Gastrocnemius medialis (tissue), 4 donors: Measurements from ENCODE around the gene PANX3. TPM values are rescaled to one million over a fixed set of nuclear protein-coding genes. Genes with fewer than 3 reads are reported as not detected.

Source experiments
- ATAC-seq, 2 donors: fragments of 150-250 bp; one replicate each; pipeline ENCODE4 v1.9.1; 2016
- DNase-seq, 2 donors: peaks; one replicate each; pipeline ENCODE4 v3.0.0-alpha.2; 2019
- H3K27ac ChIP-seq, 4 donors: fragments of 200-600 bp; sonication (generic); 1 replicate in 1 of 4; 2 replicates in 3 of 4; pipeline ENCODE4 v1.5.1; 2016 to 2018; ENCODE audit warnings: mild to moderate bottlenecking in 2 of 4, moderate library complexity in 1 of 4
- H3K27me3 ChIP-seq, 3 donors: fragments of 200-600 bp; sonication (generic) in 2 of 3; 1 replicate in 1 of 3; 2 replicates in 2 of 3; pipeline versions ENCODE4 v1.5.1 to v1.6.0; 2016 to 2019; ENCODE audit warnings: mild to moderate bottlenecking in 1 of 3, moderate library complexity in 1 of 3
- H3K36me3 ChIP-seq, 2 donors: fragments of 200-600 bp; sonication (generic) in 1 of 2; one replicate each; pipeline ENCODE4 v1.5.1; 2017 to 2018
- H3K4me1 ChIP-seq, 2 donors: fragments of 200-600 bp; sonication (generic) in 1 of 2; one replicate each; pipeline ENCODE4 v1.5.1; 2016 to 2017; ENCODE audit warnings: mild to moderate bottlenecking in 2 of 2
- H3K4me3 ChIP-seq, 4 donors: fragments of 200-600 bp; sonication (generic) in 3 of 4; 1 replicate in 1 of 4; 2 replicates in 3 of 4; pipeline ENCODE4 v1.5.1; 2016 to 2019; ENCODE audit warnings: mild to moderate bottlenecking in 2 of 4
- H3K9me3 ChIP-seq, 3 donors: fragments of 200-600 bp; sonication (generic) in 2 of 3; 1 replicate in 1 of 3; 2 replicates in 2 of 3; pipeline ENCODE4 v1.5.1; 2016 to 2019
- CTCF ChIP-seq, 5 experiments: fragments of 450-650 bp in 3 of 5; fragments of 200-600 bp in 2 of 5; sonication (generic) in 2 of 5; IDR thresholded peaks in 4 of 5; conservative IDR thresholded peaks in 1 of 5; 1 replicate in 4 of 5; 2 replicates in 1 of 5; pipeline ENCODE4 v1.5.1; 2016 to 2019; ENCODE audit warnings: antibody characterized with exemption in 5 of 5, mild to moderate bottlenecking in 3 of 5, moderate library complexity in 3 of 5
- POLR2A ChIP-seq, 2 donors: fragments of 450-650 bp; IDR thresholded peaks; one replicate each; pipeline ENCODE4 v1.6.1; 2017; ENCODE audit warnings: antibody characterized with exemption in 2 of 2, mild to moderate bottlenecking in 2 of 2, moderate library complexity in 2 of 2
- in situ Hi-C, 4 donors: fragments of 200-750 bp; cut with MboI; loops; one replicate each; pipeline versions ENCODE4 v1.15.0 to v1.8.0; 2017; ENCODE audit warnings: low sequenced_read_pairs in 4 of 4
- intact Hi-C: fragments of 100-400 bp; cut with DNase I; formaldehyde crosslinking; loops from one replicate; pipeline ENCODE4 v1.15.1; 2023; ENCODE audit warnings: low total_unique reads
- total RNA-seq, 4 donors: library from RNA; depleted of rRNA; stranded (reverse); fragments of >200 nt; gene quantifications; one replicate each; pipeline versions ENCODE4 v1.1.0 to v1.2.3, GENCODE V29; 2016

Gene PANX3
- total RNA-seq, 4 donors from 2014 or later = not detected

DNA sequence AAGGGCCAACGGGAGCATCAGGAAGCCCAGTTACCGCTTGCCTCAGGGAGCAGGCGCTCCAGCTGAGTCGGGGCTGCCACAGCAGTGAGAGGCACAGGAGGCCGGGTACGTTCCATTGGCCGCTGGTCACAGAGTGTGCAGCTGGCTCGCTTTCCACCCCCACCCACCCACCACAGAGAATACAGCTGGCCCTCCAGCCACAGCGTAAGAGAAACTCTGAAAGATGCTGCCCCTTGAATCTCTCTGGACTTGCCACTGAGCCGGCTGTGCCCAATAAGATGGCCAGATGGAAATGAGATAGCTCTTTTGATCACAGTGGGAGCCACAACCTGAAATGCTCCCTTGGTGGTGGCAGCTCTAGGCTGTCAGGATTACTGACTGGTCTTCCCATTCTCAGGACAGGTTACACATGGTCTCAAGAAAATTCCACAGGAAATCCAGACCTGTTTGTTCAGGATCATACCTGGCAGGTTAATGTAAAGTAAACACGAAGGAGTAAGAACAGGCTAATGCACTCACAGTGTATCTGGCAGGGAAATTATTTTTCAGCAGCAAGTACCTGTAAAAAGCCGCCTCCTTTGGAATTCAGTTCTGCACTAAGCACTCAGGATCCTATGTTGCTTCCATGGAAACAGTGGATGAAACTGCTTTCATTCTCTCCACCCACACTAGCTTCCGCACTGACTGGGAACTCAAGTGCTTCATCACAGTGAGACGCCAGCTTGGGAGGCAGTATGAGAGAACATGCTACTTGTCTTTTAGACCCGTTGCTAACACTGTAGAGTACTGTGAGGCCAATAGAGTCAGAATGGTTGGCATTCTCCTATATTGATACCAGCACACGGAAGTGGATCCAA is 45.8 kb downstream of the PANX3 start:
- peaks cover 0 to 10% of the 10 kb centered on the region in 2 donors for H3K36me3 ChIP-seq
- no peaks in the 10 kb centered on the region for H3K4me1 ChIP-seq
- H3K27ac ChIP-seq = no peak overlapping the region
- DNase-seq (no peak), ATAC-seq (no peak)
- H3K4me3 ChIP-seq = no peak overlapping the region
- intact Hi-C loops (no loop called here), in situ Hi-C loops (no loop called here)
- H3K27me3 ChIP-seq = no peaks in the 10 kb centered on the region
- TF ChIP-seq CTCF (IDR thresholded peaks at IDR 0.05 in 4 of 5, conservative IDR thresholded peaks at IDR 0.05 in 1 of 5) (no peak), POLR2A (IDR thresholded peaks at IDR 0.05) (no peak)
- no peaks in the 10 kb centered on the region for H3K9me3 ChIP-seq

GRCh38 chr11:124657904-124658303 is 46.7 kb downstream of the PANX3 start:
- peaks cover 0 to 10% of the 10 kb centered on the region in 2 donors for H3K36me3 ChIP-seq
- in situ Hi-C loops (no loop called here), intact Hi-C loops (no loop called here)
- no peak overlapping the region for H3K4me3 ChIP-seq
- TF ChIP-seq CTCF (IDR thresholded peaks at IDR 0.05 in 4 of 5, conservative IDR thresholded peaks at IDR 0.05 in 1 of 5) (no peak), POLR2A (IDR thresholded peaks at IDR 0.05) (no peak)
- H3K27me3 ChIP-seq = no peaks in the 10 kb centered on the region
- no peaks in the 10 kb centered on the region for H3K4me1 ChIP-seq
- no peaks in the 10 kb centered on the region for H3K9me3 ChIP-seq
- no peak for ATAC-seq
- no peak overlapping the region for H3K27ac ChIP-seq
- no peak for DNase-seq

- Histone ChIP-seq H3K27ac (no peak overlapping the region), H3K27me3 (no peaks in the 10 kb centered on the region), H3K9me3 (no peaks in the 10 kb centered on the region), H3K4me1 (no peaks in the 10 kb centered on the region), H3K36me3 (peaks cover 0 to 7% of the 10 kb centered on the region in 2 donors), H3K4me3 (no peak overlapping the region)
- ATAC-seq = no peak
- TF ChIP-seq CTCF (IDR thresholded peaks at IDR 0.05 in 4 of 5, conservative IDR thresholded peaks at IDR 0.05 in 1 of 5) (no peak), POLR2A (IDR thresholded peaks at IDR 0.05) (no peak)
- DNase-seq = no peak
- in situ Hi-C loops = no loop called here
- intact Hi-C loops = no loop called here
Observed at GRCh38 chr11:124658501-124658900, 47.3 kb downstream of the PANX3 start.

- no peaks in the 10 kb centered on the region for H3K27me3 ChIP-seq
- H3K4me3 ChIP-seq = no peak overlapping the region
- H3K36me3 ChIP-seq = peaks cover 0 to 2% of the 10 kb centered on the region in 2 donors
- in situ Hi-C loops (no loop called here), intact Hi-C loops (no loop called here)
- DNase-seq = no peak
- ATAC-seq = no peak
- no peaks in the 10 kb centered on the region for H3K9me3 ChIP-seq
- TF ChIP-seq CTCF (IDR thresholded peaks at IDR 0.05 in 4 of 5, conservative IDR thresholded peaks at IDR 0.05 in 1 of 5) (no peak), POLR2A (IDR thresholded peaks at IDR 0.05) (no peak)
- H3K4me1 ChIP-seq = no peaks in the 10 kb centered on the region
- no peak overlapping the region for H3K27ac ChIP-seq
Observed at GRCh38 chr11:124658986-124659385, 47.8 kb downstream of the PANX3 start.
